Inflammatory macrophage (primary cell): Measurements from ENCODE around the gene IFRD1.
"Not testable (repeated sequence)": the region's sequence is repeated elsewhere in the genome, so short reads cannot be mapped to it uniquely, and the experiment has no call there.

Experiments used
- DNase-seq, 2 donors: peaks; one replicate each; pipeline ENCODE4 v3.0.0-alpha.2; 2020 to 2022

Gene IFRD1

GRCh38 chr7:112488264-112488552, 37.9 kb downstream of the IFRD1 start:
- no peak for DNase-seq

DNA sequence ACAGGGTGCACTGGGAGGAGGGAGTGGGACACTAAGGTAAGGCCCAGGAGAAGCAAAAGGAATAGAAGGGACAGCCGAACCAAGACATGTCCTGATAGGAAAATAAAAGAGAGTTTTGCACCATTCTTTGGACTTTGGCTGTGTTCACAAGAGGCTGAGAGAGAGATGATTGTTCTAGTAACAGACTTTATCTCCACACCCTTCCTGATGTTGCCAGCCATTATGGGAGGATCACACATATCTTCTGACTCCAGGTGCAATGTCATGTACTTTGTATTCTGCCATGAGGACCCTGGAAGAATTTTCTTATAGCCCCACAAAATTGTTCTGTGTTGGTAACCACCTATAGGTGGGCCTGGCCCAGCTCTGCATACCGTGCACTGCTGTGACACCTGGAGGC, 41.9 kb downstream of the IFRD1 start:
- no peak for DNase-seq

DNA sequence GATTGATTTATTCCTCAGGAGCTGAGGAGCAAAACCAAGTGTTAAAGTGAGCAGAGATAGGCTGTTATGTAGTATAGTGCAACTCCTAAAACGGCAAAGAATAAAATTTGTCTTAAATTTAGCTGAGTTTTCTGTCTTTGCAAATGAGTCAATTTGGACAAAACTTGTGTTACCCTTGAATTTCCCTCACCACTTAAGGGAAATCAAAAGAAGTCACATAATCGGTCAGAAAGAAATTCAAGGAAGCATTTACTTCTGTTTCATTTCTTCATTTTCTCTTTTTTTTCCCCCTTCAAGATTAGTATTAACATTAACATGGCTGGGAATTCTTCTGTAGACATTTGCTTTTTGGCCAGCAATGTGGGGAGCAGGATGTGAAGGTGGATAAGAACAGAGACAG, 44.4 kb downstream of the IFRD1 start:
- DNase-seq: no peak

GRCh38 chr7:112495156-112495788, 45.0 kb downstream of the IFRD1 start:
- DNase-seq: no peak

DNA sequence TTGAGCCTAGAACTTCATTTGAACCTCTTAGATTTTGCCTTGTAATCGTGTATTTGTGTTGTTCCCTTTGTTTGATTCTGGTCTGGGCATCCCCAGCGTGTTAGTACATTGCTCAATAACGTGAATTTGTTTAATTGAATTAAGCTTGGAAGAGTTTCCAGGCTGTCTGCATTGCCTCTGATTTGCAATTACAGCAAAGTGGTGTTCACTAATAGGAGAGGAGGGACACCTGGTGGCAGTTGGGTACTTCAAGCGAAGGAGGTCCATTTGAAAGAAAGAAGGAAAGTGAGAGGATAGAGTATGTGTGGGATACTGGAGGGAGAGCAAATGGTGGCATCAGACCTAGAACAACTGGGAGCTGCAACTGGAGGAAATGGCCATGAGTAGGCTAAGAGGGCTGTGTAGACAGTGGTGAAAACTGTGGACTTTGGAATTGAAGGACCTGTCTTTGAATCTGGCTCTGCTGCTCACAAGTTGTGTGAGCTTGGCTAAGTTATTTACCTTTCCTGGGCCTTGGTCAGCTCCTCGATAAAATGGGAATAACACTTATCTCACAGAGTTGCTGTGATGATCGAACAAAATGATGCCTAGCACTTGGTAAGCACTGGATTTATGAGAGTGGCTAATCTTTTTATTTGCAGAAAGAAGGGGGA, 45.7 kb downstream of the IFRD1 start:
- DNase-seq: peak; percentile 35 to 56

DNA sequence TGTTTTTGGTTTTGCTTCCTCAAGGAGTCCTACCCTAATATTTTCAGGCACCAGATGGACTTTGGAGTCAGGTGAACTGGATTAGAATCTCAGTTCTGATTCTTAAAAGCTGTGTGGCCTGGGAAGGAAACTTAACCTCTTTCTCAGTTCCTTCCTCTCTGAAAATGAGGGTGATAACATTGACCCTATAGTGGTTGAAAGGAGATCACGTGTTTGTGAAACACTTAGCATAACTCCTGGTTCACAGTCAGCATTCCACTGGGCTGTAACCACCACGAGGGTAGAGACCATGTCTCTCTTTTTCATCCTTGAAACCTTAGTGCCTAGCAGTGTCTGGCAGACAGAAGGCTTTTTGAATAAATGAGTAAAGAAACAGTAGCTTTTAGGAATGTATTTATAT, 47.2 kb downstream of the IFRD1 start:
- peak in 1 of 2 donors; percentile 12 for DNase-seq

DNA sequence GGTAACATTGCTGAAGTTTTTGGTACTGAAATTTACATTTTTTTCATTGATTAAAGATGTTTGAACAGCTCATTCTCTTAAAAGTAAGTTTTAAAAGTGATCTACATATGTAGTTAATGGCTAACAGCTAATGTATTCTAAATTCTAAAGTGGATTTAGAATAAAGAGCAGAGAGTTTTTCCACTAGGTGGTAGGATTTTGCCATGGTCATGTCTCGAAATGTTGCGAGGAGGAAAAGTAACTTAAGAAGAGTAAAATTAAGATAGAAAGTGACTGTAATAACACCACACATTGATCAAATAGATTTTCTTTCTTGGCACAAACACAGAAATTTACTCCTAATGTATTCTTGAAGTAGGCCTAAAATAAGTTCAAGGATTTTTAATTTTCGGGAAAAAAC, 50.4 kb downstream of the IFRD1 start:
- no peak for DNase-seq

DNA sequence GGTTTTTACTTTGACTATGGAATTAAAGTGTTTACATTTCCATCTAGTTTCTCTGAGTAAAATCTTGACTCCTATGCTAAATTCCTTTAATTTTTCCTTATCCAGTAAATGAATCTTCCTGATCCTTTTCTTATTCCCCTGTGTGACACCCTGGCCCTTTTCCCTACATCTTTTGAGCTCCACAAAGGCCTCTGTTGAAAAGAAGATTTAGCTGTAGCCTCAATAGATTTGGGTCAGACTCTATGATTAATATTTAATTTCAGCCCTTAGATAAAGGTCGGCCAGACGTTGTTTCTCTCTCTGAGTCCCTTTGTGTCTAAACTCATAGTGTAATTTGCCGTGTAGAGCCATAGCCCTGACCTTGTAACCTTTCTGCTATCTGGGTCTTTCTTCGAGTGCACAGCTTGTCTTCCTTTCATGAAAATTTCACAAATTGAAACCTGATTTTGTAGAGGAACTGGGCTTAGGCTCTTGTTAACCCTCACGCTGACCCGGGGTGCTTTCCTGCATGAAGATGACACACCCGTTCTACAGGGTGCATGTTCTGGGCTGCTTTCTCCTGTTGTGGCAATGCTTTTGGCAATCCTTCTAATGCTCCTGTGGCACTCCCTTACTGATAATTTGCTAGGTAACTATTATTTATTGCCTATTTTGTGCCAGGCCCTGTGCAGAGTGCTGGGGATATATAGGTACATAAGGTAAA, 51.7 kb downstream of the IFRD1 start:
- no peak for DNase-seq

DNA sequence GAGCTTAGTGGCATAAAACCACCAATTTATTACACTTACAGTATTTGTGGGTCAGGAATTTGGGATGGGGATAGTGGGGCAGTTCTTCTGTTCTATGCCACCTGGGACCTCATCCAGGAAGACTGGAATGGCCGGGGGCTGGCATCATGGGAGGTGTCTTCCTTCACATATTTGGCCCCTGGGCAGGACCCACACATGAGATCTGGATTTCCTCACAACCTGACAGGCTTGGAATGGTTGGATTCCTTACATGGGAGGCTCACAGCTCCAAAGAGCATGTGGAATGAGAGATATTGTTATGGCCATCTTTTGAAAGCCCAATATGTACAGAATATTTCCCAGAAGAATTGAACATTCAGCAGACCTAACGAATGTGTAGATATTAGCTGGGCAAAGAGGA, 52.4 kb downstream of the IFRD1 start:
- DNase-seq: no peak

GRCh38 chr7:112503361-112503972, 53.2 kb downstream of the IFRD1 start:
- peak; percentile 8 to 10 for DNase-seq

- DNase-seq: no peak
Observed at GRCh38 chr7:112504093-112504695, 53.9 kb downstream of the IFRD1 start.

- DNase-seq: no peak
Observed at GRCh38 chr7:112505495-112505894, 55.2 kb downstream of the IFRD1 start.

- no peak for DNase-seq
Observed at GRCh38 chr7:112508404-112508803, 58.1 kb downstream of the IFRD1 start.

DNA sequence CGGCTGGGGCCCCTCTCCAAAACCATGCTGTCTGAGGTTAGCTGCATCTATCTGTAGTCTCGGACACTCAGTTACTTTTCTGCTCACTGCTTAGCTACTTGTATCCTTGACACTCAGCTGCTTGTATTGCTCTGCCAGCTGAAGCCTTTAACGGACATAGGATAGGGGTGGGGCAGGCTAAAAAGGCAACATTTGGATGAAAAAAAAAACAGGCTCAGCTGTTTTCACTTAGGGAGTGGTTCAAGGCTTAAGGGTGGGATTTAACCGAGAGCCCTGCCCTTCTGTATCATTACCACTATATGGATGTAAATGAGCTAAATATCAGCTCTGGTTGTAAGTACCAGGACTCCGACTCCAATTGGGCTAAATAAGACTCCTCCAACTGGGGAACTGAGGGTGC, 59.1 kb downstream of the IFRD1 start:
- no peak for DNase-seq

- DNase-seq: peak; percentile 94 to 96
Observed at GRCh38 chr7:112510001-112510742, 59.9 kb downstream of the IFRD1 start.

GRCh38 chr7:112510743-112511110, 60.5 kb downstream of the IFRD1 start:
- no peak for DNase-seq

- DNase-seq: no peak
Observed at GRCh38 chr7:112511451-112512202, 61.4 kb downstream of the IFRD1 start.

GRCh38 chr7:112512451-112513210, 62.4 kb downstream of the IFRD1 start:
- DNase-seq: no peak

GRCh38 chr7:112515989-112516388, 65.7 kb downstream of the IFRD1 start:
- no peak for DNase-seq

DNA sequence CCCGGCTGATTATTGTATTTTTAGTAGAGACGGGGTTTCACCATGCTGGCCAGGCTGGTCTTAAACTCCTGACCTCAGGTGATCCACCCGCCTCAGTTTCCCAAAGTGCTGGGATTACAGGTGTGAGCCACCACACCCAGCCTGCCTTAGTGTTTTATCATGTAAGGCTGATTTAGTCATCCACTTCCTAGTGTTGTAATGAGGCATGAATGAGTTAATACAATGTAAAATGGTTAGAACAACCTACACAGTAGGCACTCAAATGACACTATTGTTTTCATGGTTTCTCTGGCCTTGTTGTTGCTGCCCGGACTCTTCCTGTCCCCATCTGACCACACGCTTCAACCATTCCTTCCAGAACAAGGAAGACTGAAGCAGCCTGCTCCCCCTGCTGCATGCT, 66.2 kb downstream of the IFRD1 start:
- not testable (repeated sequence) for DNase-seq

DNA sequence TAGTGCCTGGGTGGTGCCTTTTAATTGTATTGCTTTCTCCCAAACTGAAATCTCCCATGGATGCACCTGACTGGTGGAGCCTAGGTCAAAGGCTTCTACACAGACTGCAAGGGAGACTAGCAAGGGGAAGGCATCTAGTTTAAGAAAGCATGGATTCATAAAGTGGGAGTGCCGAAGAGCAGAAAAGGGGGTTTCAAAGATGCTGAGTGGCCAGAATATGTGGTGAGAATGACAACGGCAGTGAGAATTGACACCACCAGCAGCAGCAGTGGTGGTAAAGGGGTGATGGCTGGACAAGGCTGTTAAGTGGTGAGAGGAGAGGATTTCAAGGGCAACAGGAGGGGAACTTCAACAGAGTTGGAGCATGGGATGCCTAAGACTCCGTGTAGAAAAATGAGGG, 67.2 kb downstream of the IFRD1 start:
- no peak for DNase-seq
